Retinal pigment epithelial cell (primary cell): Measurements from ENCODE around the gene PRKACA.
A peak's percentile ranks its signal among the peaks of the same experiment; 100 is the strongest.

Source experiments
- DNase-seq: peaks from one replicate; pipeline ENCODE4 v3.0.0-alpha.2; 2010; ENCODE audit warnings: low read depth
- H3K4me3 ChIP-seq: 2 replicates; pipeline ENCODE4 v1.5.1; 2011; ENCODE audit warnings: mild to moderate bottlenecking, low read length, control low read depth, moderate library complexity
- CTCF ChIP-seq: conservative IDR thresholded peaks from 2 replicates; pipeline ENCODE4 v1.5.1; 2011; ENCODE audit warnings: low read depth, low read length, control low read depth, inconsistent platforms

PRKACA gene

GRCh38 chr19:14094854-14095253 lies 22.7 kb downstream of the PRKACA start:
- TF ChIP-seq CTCF, result no peak
- H3K4me3 ChIP-seq, result no peak overlapping the region
- DNase-seq, result no peak

- DNase-seq, result no peak
- H3K4me3 ChIP-seq, result no peak overlapping the region
- TF ChIP-seq CTCF, result no peak
Observed at GRCh38 chr19:14093117-14093823, 24.3 kb downstream of the PRKACA start.

GRCh38 chr19:14091813-14092462 lies 25.6 kb downstream of the PRKACA start:
- no peak for TF ChIP-seq CTCF
- peak overlapping the region; percentile 80 for H3K4me3 ChIP-seq
- no peak for DNase-seq

- DNase-seq, result no peak
- H3K4me3 ChIP-seq, result peak overlapping the region; percentile 80
- peak; percentile 18 for TF ChIP-seq CTCF
Observed at GRCh38 chr19:14091081-14091812, 26.3 kb downstream of the PRKACA start.

GRCh38 chr19:14090509-14091080 lies 27.0 kb downstream of the PRKACA start, which contains the start of gene SAMD1:
SAMD1 (minus strand) TSS chr19:14090751.
- peak within 1 kb of the TSS; percentile 80 for H3K4me3 ChIP-seq
- TF ChIP-seq CTCF, result no peak
- DNase-seq, result no peak

GRCh38 chr19:14089662-14090508 lies 27.7 kb downstream of the PRKACA start:
- peak overlapping the region; percentile 47 for H3K4me3 ChIP-seq
- TF ChIP-seq CTCF, result no peak

More at GRCh38 chr19:14089662-14090508, 27.7 kb downstream of the PRKACA start:
- no peak for DNase-seq
